Coronary artery (tissue), 2 donors: ENCODE data around the gene TRIO.

Experiments used
- DNase-seq: peaks from one replicate; pipeline ENCODE4 v3.0.0-alpha.2; 2017; ENCODE audit warnings: low spot score
- H3K27ac ChIP-seq, 2 donors: fragments of 200-600 bp; sonication (generic); one replicate each; pipeline ENCODE4 v1.5.1; 2016 to 2019
- H3K4me3 ChIP-seq: fragments of 200-600 bp; sonication (generic); 2 replicates; pipeline ENCODE4 v1.5.1; 2016; ENCODE audit warnings: mild to moderate bottlenecking, moderate library complexity
- CTCF ChIP-seq: fragments of 200-600 bp; sonication (generic); IDR thresholded peaks from one replicate; pipeline ENCODE4 v1.5.1; 2019; ENCODE audit warnings: antibody characterized with exemption

TRIO gene

GRCh38 chr5:14263699-14264098, 120.6 kb downstream of the TRIO start:
- no peak overlapping the region for H3K4me3 ChIP-seq
- no peak for TF ChIP-seq CTCF
- H3K27ac ChIP-seq, result no peak overlapping the region
- DNase-seq, result no peak

DNA sequence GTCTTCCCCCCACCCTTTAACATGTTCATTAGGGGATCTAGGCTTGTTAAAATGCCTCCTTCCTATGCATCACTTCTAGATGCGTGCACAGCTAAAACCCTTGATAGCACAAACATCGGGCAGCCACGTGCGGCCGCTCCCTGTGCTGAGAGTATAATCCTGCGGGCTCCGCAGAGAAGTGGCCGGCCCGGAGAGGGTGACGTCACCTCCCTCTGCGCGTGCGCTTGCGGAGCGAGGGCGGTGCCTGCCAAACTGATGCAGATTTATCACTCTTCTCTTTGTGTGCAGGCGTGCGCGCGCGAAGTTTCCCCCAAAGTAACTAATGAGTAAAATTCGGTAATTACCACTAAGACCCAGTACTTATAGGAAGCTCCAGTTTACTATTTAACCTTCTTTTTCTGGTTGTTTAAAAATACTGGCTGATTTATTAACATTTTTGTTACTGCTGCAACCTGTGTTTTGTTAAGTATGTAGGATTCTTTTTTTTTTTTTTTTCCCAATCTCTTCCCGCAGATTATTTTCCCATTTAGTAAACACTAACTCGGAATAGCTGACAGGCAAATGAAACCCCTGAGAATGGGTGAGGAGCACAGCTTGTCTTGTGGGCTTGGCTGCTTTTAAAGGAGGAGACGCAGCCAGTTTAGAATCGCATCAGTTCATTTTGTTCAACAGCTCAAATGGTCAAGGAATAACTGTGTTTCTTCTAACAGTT, 121.6 kb downstream of the TRIO start:
- no peak for TF ChIP-seq CTCF
- Histone ChIP-seq H3K27ac (peak overlapping the region in 1 of 2 donors; percentile 7), H3K4me3 (peak overlapping the region; percentile 34)
- DNase-seq, result peak; percentile 88

- no peak overlapping the region for H3K4me3 ChIP-seq
- no peak for DNase-seq
- no peak overlapping the region for H3K27ac ChIP-seq
- TF ChIP-seq CTCF, result no peak
Measured at GRCh38 chr5:14265570-14265969, 122.4 kb downstream of the TRIO start.

DNA sequence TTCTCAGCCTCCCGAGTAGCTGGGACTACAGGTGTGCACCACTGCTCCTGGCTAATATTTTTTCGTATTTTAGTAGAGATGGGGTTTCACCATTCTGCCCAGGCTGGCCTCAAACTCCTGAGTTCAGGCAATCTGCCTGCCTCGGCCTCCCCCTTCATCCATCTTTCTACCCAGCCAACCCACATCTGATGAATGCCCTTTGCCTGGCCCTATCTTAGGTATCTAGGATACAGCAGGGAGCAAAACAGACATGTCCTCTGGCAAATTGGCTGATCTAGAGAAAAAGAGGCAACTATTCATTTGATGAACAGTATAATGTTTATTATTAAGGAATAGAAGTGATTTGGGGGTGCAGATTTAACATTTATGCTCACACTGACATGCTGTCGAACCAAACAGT, 123.0 kb downstream of the TRIO start:
- H3K27ac ChIP-seq, result no peak overlapping the region
- TF ChIP-seq CTCF, result no peak
- no peak overlapping the region for H3K4me3 ChIP-seq
- DNase-seq, result no peak

GRCh38 chr5:14266686-14267085, 123.5 kb downstream of the TRIO start:
- no peak for DNase-seq
- no peak for TF ChIP-seq CTCF
- H3K27ac ChIP-seq, result no peak overlapping the region
- no peak overlapping the region for H3K4me3 ChIP-seq

GRCh38 chr5:14267166-14267838, 124.2 kb downstream of the TRIO start:
- no peak overlapping the region for H3K4me3 ChIP-seq
- DNase-seq, result no peak
- H3K27ac ChIP-seq, result no peak overlapping the region
- TF ChIP-seq CTCF, result no peak
